Keratinocyte (primary cell): ENCODE data around the gene WNK2. TPM values are rescaled to one million over a fixed set of nuclear protein-coding genes. Genes with fewer than 3 reads are reported as not detected.

ENCODE experiments used
- DNase-seq: peaks from one replicate; pipeline ENCODE4 v3.0.0-alpha.2; 2011; ENCODE audit warnings: low read depth, missing footprints, low spot score
- FAIRE-seq: peaks from 2 replicates; lab custom pipeline; 2011; peaks lifted over from hg19 to GRCh38; lab: Jason Lieb, UNC
- H2AFZ ChIP-seq: 2 replicates; pipeline ENCODE4 v1.6.0; 2012; ENCODE audit warnings: low read length, control low read depth, inconsistent platforms; ENCODE audit not compliant: control insufficient read depth
- H3K27ac ChIP-seq: 2 replicates; pipeline ENCODE4 v1.5.1; 2011; ENCODE audit warnings: low read length; ENCODE audit not compliant: control insufficient read depth, insufficient read depth
- H3K27me3 ChIP-seq: 3 replicates; pipeline ENCODE4 v1.6.0; 2011; ENCODE audit warnings: low read length; ENCODE audit not compliant: control insufficient read depth, insufficient read depth; ENCODE audit errors: extremely low read depth
- H3K36me3 ChIP-seq, 2 experiments: 2 replicates in 1 of 2; 3 replicates in 1 of 2; pipeline ENCODE4 v1.5.1; 2011; ENCODE audit warnings: low read length in 2 of 2, mild to moderate bottlenecking in 1 of 2; ENCODE audit not compliant: control insufficient read depth in 2 of 2, insufficient read depth in 2 of 2; ENCODE audit errors: extremely low read depth in 1 of 2
- H3K4me1 ChIP-seq: 3 replicates; pipeline ENCODE4 v1.5.1; 2011; ENCODE audit warnings: low read length; ENCODE audit not compliant: control insufficient read depth, insufficient read depth; ENCODE audit errors: extremely low read depth
- H3K4me2 ChIP-seq: 3 replicates; pipeline ENCODE4 v1.6.0; 2011; ENCODE audit warnings: low read depth, low read length; ENCODE audit not compliant: control insufficient read depth, insufficient read depth; ENCODE audit errors: extremely low read depth
- H3K4me3 ChIP-seq, 3 experiments: fragments of 200-600 bp in 1 of 3; sonication (generic) in 1 of 3; 2 replicates in 2 of 3; 3 replicates in 1 of 3; pipeline ENCODE4 v1.5.1; 2011 to 2016; ENCODE audit warnings: low read length in 3 of 3, mild to moderate bottlenecking in 3 of 3, control low read depth in 2 of 3, inconsistent platforms in 1 of 3, low read depth in 1 of 3, mixed read lengths in 1 of 3, mixed run types in 1 of 3, moderate library complexity in 1 of 3; ENCODE audit not compliant: control insufficient read depth in 2 of 3, insufficient read depth in 2 of 3; ENCODE audit errors: extremely low read depth in 1 of 3
- H3K79me2 ChIP-seq: 2 replicates; pipeline ENCODE4 v1.6.0; 2012; ENCODE audit warnings: low read length; ENCODE audit not compliant: control insufficient read depth, insufficient read depth
- H3K9ac ChIP-seq: 3 replicates; pipeline ENCODE4 v1.6.0; 2011; ENCODE audit warnings: low read length; ENCODE audit not compliant: control insufficient read depth, insufficient read depth; ENCODE audit errors: extremely low read depth
- H3K9me1 ChIP-seq: 3 replicates; pipeline ENCODE4 v1.6.0; 2011; ENCODE audit warnings: low read length; ENCODE audit not compliant: control insufficient read depth, insufficient read depth; ENCODE audit errors: extremely low read depth
- H3K9me3 ChIP-seq: 2 replicates; pipeline ENCODE4 v1.5.1; 2012; ENCODE audit warnings: low read depth, low read length; ENCODE audit not compliant: control insufficient read depth
- H4K20me1 ChIP-seq: 3 replicates; pipeline ENCODE4 v1.6.0; 2011; ENCODE audit warnings: low read length; ENCODE audit not compliant: control insufficient read depth, insufficient read depth; ENCODE audit errors: extremely low read depth
- EZH2 ChIP-seq: IDR thresholded peaks from one replicate; pipeline ENCODE4 v1.6.1; 2012; ENCODE audit warnings: inconsistent platforms, mild to moderate bottlenecking, low read length, moderate library complexity
- dilution Hi-C: fragments of 300-500 bp; cut with MboI; formaldehyde crosslinking; loops from one replicate; pipeline ENCODE4 v1.7.0; 2020; ENCODE audit warnings: low sequenced_read_pairs; ENCODE audit not compliant: extremely low pct_ligation_motif_present
- polyA plus RNA-seq, 5 experiments: library from polyadenylated mRNA; depleted of rRNA in 3 of 5; stranded (reverse) in 3 of 5; stranded (forward) in 1 of 5; unstranded in 1 of 5; fragments of >200 nt; gene quantifications; 1 replicate in 1 of 5; 2 replicates in 3 of 5; 3 replicates in 1 of 5; pipeline versions ENCODE4 v1.2.1 to v1.2.3, GENCODE V29; 2011 to 2012; ENCODE audit warnings: missing spikeins in 2 of 5, low read depth in 1 of 5, low replicate concordance in 1 of 5
- TF ChIP-seq, protein P1 (sequence below), 3 experiments: IDR thresholded peaks in 1 of 3; conservative IDR thresholded peaks in 1 of 3; optimal IDR thresholded peaks in 1 of 3; 2 replicates in 2 of 3; 3 replicates in 1 of 3; pipeline versions ENCODE3 to v1.5.1; 2011; ENCODE audit warnings: low read length in 3 of 3, mild to moderate bottlenecking in 3 of 3, moderate library complexity in 2 of 3, control low read depth in 1 of 3, inconsistent platforms in 1 of 3; ENCODE audit not compliant: insufficient read depth in 2 of 3; ENCODE audit errors: extremely low read depth in 1 of 3

Gene WNK2
- polyA plus RNA-seq, 1 donor (not counting 4 experiments of a cell fraction or from before 2014, with no cell fraction given): not detected

DNA sequence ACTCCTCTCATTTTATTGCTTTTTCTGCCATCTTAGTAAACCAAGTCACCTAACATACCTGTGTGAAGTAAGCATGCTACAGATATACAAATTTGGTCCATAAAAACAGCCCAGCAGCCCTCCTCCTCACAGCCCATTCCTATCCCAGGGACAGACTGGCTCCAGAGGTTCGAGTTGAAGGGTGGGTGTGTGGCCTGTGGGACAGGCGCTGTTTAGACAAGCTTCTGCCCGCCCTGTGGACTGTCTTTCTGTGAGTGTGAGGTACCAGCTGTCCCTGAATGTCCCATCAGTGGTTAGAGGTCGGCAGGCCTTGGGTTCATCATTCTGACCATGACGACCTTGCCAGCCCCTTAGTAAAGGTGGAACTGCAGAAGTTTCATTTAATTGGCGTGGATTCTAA, 82.0 kb downstream of the WNK2 start:
- Histone ChIP-seq H3K4me2 (no peak overlapping the region), H3K4me3 (no peak overlapping the region), H3K9ac (no peak overlapping the region), H3K27ac (no peak overlapping the region), H3K9me1 (no peaks in the 10 kb centered on the region), H3K4me1 (no peaks in the 10 kb centered on the region), H3K27me3 (peaks cover 31% of the 10 kb centered on the region), H3K36me3 (no peaks in the 10 kb centered on the region), H3K9me3 (no peaks in the 10 kb centered on the region), H2AFZ (no peak overlapping the region), H4K20me1 (no peaks in the 10 kb centered on the region), H3K79me2 (no peaks in the 10 kb centered on the region)
- no peak for TF ChIP-seq EZH2
- TF ChIP-seq, protein P1, sequence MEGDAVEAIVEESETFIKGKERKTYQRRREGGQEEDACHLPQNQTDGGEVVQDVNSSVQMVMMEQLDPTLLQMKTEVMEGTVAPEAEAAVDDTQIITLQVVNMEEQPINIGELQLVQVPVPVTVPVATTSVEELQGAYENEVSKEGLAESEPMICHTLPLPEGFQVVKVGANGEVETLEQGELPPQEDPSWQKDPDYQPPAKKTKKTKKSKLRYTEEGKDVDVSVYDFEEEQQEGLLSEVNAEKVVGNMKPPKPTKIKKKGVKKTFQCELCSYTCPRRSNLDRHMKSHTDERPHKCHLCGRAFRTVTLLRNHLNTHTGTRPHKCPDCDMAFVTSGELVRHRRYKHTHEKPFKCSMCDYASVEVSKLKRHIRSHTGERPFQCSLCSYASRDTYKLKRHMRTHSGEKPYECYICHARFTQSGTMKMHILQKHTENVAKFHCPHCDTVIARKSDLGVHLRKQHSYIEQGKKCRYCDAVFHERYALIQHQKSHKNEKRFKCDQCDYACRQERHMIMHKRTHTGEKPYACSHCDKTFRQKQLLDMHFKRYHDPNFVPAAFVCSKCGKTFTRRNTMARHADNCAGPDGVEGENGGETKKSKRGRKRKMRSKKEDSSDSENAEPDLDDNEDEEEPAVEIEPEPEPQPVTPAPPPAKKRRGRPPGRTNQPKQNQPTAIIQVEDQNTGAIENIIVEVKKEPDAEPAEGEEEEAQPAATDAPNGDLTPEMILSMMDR (optimal IDR thresholded peaks at IDR 0.05 in 1 of 3, IDR thresholded peaks at IDR 0.05 in 1 of 3, conservative IDR thresholded peaks at IDR 0.05 in 1 of 3; ENCODE audit: extremely low read depth in 1 of 3, insufficient read depth in 2 of 3, low read length in 3 of 3): no peak
- dilution Hi-C loops: no loop called here
- DNase-seq: no peak
- no peak for FAIRE-seq

DNA sequence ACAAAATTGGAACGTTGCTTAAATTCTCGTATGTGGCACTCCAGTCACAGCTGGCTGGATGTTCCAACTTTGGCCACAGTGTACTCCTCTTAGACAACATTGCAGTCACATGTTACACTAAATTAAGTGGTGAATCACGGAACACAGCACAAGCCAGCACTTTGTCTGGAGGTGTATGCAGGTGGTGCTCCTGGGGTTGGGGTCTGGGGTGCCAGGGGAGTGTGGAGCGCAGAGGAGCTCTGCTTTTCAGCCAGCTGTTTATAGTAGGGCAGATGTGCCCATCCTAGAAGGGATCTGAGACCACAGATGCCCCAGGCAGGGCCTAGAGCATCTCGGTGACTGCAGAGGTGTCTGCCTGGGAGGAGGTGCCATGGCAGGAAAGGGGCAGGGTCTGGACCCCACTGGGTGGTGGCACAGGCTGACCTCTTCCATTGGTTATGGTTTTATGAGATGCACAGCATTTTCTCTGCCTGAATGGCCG, 82.6 kb downstream of the WNK2 start:
- no peak for FAIRE-seq
- dilution Hi-C loops: no loop called here
- no peak overlapping the region for H3K9ac ChIP-seq
- H3K27ac ChIP-seq: no peak overlapping the region
- H3K4me2 ChIP-seq: no peak overlapping the region
- H4K20me1 ChIP-seq: no peaks in the 10 kb centered on the region
- no peak overlapping the region for H3K4me3 ChIP-seq
- TF ChIP-seq, protein P1 (optimal IDR thresholded peaks at IDR 0.05 in 1 of 3, IDR thresholded peaks at IDR 0.05 in 1 of 3, conservative IDR thresholded peaks at IDR 0.05 in 1 of 3; ENCODE audit: extremely low read depth in 1 of 3, insufficient read depth in 2 of 3, low read length in 3 of 3): no peak
- TF ChIP-seq EZH2: no peak
- H3K9me1 ChIP-seq: no peaks in the 10 kb centered on the region
- H3K79me2 ChIP-seq: no peaks in the 10 kb centered on the region
- H3K4me1 ChIP-seq: no peaks in the 10 kb centered on the region
- no peaks in the 10 kb centered on the region for H3K9me3 ChIP-seq
- peaks cover 32% of the 10 kb centered on the region for H3K27me3 ChIP-seq
- no peaks in the 10 kb centered on the region for H3K36me3 ChIP-seq
- no peak for DNase-seq
- H2AFZ ChIP-seq: no peak overlapping the region
